GDM1 (cell line): ENCODE results near the gene AMPD2.

ENCODE experiments used
- DNase-seq: peaks from one replicate; lab custom pipeline; 2025; lab: John Stamatoyannopoulos, UW

The AMPD2 gene

GRCh38 chr1:109630898-109631512 lies 11.4 kb downstream of the AMPD2 start:
- no peak for DNase-seq

- DNase-seq, result no peak
Observed at GRCh38 chr1:109631513-109632505, 12.2 kb downstream of the AMPD2 start.

GRCh38 chr1:109632671-109633346 lies 13.2 kb downstream of the AMPD2 start:
- DNase-seq, result no peak

GRCh38 chr1:109634292-109634691 lies 14.7 kb downstream of the AMPD2 start:
- DNase-seq, result no peak

- DNase-seq, result no peak
Observed at GRCh38 chr1:109634771-109635750, 15.4 kb downstream of the AMPD2 start.

- no peak for DNase-seq
Observed at GRCh38 chr1:109635862-109636200, 16.2 kb downstream of the AMPD2 start.

GRCh38 chr1:109636201-109636952 lies 16.7 kb downstream of the AMPD2 start:
- DNase-seq, result no peak

- DNase-seq, result no peak
Observed at GRCh38 chr1:109637446-109637845, 17.8 kb downstream of the AMPD2 start.

- DNase-seq, result no peak
Observed at GRCh38 chr1:109639063-109639840, 19.6 kb downstream of the AMPD2 start.

GRCh38 chr1:109639841-109640184 lies 20.2 kb downstream of the AMPD2 start:
- no peak for DNase-seq

GRCh38 chr1:109640285-109640865 lies 20.7 kb downstream of the AMPD2 start:
- DNase-seq, result peak; percentile 67

- no peak for DNase-seq
Observed at GRCh38 chr1:109641078-109641740, 21.6 kb downstream of the AMPD2 start.

- DNase-seq, result no peak
Observed at GRCh38 chr1:109641861-109642260, 22.2 kb downstream of the AMPD2 start.

- DNase-seq, result no peak
Observed at GRCh38 chr1:109642626-109643025, 23.0 kb downstream of the AMPD2 start.

GRCh38 chr1:109643385-109644230 lies 24.0 kb downstream of the AMPD2 start:
- peak; percentile 75 for DNase-seq

GRCh38 chr1:109644670-109645069 lies 25.0 kb downstream of the AMPD2 start:
- no peak for DNase-seq

GRCh38 chr1:109649491-109649914 lies 29.9 kb downstream of the AMPD2 start:
- no peak for DNase-seq

- no peak for DNase-seq
Observed at GRCh38 chr1:109650609-109651008, 31.0 kb downstream of the AMPD2 start.
